NCI-H187 (cell line): ENCODE results near the gene NFE2L1.

ENCODE experiments used
- DNase-seq, 2 experiments: peaks; one replicate each; lab custom pipeline; 2025; lab: John Stamatoyannopoulos, UW

NFE2L1 gene

DNA sequence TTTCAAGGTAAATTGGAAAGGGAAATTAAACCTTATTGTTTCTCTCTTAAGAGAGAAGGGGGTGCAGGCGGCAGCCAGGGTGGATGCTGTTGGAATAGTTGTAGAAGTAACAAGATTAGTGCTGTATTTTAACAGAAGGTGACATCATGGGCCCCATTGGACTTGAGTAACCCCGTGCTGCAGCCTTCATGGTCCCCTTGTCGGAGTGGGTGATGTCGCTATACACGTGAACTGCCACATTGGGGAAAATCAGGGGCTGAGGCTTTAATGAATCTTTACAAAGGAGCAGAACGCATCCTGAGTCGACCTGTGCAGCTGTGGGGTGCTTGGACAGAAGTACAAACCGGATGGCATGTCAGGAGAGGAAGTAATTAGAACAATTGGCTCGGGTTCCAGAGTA, 62.6 kb downstream of the NFE2L1 start:
- no peak for DNase-seq
